IPS-NIHi11 (cell line): ENCODE data around the gene NUP43.
"Not testable (repeated sequence)": the region's sequence is repeated elsewhere in the genome, so short reads cannot be mapped to it uniquely, and the experiment has no call there.

Experiments used
- DNase-seq: peaks from one replicate; pipeline ENCODE4 v3.0.0; 2012; ENCODE audit warnings: mixed read lengths, low spot score

The NUP43 gene

DNA sequence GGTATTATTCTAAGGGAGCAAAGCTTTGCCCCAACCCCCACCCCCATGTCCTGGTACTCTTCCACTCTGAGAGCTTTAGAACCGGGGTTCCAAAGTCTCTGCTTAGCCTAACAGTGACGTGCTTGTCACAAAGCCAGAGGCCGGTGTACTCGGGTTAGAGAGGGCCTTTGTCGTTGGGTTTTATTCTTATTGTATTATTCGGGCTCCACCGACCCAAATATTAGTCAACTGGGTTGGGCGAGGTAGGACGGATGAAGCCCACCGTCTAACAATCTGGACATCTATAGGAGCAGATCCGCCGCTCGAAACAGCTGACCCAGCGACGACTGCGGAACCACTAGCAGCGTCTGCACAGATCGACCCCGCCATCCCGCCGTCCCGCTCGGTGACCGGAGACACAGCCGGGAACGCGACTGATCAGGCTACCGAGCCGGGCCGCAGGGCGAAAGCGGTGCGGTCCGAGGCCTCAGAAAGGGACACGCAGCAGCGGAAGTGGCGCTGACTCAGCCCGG lies 2.8 kb upstream of the NUP43 start:
- not testable (repeated sequence) for DNase-seq

DNA sequence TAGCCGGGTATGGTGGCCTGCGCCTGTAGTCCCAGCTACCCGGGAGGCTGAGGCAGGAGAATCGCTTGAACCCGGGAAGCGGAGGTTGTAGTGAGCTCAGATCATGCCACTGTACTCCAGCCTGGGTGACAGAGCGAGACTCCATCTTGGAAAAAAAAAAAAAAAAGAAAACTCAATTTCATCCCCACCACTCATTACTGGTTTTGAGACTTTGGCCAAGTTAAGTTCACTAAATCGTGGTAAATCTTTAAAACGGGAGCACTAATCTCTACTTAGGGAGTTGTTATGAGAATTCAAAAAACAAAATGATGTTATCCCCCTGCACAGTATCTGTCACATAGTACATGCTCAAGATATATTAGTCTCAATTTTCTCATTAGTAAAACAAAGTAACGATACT lies 1.1 kb downstream of the NUP43 start:
- not testable (repeated sequence) for DNase-seq

DNA sequence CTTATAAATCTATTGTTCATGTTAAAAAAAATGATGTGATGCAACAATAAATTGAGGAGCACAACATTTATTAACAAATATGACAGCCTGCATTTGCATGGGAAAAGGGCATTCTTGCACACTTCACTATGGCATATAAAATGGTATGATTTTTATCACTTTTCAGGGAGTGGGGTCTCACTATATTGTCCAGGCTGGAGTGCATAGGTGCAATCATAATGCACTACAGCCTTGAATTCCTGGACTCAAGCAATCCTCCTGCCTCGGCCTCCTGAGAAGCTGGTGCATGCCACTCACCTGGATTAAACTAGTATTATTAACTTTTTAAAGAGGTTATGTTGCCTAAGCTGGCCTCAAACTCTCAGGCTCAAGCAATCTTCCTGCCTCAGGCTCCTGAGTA lies 11.4 kb downstream of the NUP43 start:
- no peak for DNase-seq

DNA sequence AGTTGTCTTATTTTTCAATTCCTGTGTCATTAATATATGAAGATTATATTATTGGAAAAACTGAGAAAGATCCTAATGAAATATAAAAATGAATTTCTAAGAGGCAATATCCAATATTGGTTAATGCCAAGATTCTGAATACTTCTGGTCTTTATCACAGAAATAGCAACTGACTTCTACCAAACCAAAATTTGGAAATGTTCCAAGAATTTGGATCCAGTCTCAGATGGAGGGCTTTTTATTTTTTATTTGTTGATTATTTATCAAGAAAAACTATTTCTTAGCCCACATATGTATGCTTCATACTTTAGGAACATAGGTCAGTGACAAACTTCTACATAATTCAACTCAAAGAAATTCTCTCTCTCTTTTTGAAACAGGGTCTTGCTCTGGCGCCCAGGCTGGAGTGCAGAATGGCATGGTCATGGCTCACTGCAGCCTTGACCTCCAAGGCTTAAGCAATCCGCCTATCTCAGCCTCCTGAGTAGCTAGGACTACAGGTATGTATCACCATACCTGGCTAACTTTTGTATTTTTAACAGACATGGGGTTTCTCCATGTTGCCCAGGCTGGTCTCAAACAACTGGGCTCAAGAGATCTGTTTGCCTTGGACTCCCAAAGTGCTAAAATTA lies 13.1 kb downstream of the NUP43 start:
- DNase-seq = no peak

DNA sequence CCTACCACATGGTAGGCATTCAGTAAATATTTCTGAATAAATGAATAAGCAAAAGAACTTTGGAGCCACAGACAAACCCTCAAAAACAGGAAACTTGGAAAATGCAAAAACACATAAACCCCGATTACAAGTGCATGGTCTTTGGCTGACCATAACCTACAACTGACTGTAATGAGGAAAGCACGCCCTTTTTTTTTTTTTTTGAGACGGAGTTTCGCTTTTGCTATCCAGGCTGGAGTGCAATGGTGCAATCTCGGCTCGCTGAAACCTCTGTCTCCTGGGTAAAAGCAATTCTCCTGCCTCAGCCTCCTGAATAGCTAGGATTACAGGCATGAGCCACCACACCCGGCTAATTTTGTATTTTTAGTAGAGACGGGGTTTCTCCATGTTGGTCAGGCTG lies 16.5 kb downstream of the NUP43 start:
- no peak for DNase-seq

DNA sequence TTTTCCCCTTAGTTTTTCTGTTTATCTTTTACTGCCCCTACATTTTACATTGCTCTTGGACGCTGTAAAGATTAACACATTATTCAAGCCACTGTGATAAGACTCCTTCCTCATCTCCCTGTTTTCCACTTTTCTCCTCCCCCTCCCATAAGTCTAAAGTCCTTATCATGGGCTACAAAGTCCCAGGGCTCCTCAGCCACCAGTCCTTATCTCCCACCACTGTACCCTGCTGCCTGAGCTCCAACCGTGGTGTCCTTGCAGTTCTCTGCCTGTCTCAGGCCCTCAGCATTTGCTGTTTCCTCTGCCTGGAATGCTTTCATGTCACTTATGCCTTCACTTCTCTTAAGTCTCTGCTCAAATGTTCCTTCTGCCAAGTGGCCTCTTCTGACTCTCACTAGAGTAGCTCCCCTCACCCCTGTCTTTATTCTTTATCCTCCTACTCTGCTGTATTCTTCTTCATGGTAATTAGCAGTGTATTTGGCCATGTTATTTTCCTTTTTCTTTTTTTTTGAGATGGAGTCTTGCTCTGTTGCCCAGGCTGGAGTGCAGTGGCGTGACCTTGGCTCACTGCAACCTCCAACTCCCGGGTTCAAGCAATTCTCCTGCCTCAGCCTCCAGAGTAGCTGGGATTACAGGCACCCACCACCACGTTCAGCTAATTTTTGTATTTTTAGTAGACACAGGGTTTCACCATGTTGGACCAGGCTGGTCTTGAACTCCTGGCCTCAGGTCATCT lies 17.7 kb downstream of the NUP43 start:
- no peak for DNase-seq

DNA sequence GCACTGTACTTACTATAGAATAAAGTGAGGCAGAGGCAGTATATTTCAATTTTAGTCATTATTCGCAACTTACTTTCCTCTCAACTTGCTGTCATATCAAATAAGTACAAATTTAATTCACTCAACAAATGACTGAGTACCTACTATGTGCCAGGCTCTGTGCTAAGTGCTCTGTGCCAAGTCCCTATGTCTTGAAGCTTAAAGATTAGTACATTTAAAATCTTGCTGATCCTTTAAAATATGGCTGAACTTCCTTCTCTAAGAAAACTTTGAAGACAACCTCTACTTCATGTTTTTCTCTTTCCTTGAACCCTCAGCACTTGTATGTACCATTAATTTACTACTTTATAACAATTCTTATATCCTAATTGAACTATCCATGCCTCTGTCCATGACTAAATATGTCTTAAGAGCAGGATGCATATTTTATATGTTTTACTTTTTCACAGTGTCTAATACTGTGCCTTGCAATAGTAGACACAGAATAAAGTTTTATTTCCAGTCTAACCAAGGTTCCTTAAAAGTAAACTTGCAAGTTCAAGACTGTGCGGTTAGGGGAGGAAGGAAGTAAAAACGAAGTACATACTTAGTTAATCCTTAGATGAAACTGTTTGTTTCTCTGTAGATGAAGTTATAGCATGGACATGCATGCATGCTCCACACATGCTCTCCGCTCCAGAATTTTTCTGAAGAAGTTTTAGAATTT lies 18.4 kb downstream of the NUP43 start:
- no peak for DNase-seq

DNA sequence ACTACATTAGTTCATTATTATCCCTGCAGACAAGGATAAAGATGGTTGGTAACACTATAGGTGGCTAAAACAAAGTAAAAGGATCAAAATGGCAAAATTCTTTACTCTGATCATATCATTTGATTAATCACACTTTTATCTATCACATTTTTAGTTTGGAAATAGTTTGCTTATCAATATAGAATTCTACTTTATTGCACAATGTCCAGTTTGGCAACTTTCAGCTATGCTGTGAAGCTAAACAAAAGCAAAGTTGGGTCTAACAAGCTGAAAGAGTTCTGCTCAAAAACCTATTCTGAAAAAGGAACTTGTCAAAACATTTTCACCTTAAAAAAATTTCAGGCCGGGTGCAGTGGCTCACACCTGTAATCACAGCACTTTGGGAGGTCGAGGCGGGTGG lies 20.5 kb downstream of the NUP43 start:
- no peak for DNase-seq

DNA sequence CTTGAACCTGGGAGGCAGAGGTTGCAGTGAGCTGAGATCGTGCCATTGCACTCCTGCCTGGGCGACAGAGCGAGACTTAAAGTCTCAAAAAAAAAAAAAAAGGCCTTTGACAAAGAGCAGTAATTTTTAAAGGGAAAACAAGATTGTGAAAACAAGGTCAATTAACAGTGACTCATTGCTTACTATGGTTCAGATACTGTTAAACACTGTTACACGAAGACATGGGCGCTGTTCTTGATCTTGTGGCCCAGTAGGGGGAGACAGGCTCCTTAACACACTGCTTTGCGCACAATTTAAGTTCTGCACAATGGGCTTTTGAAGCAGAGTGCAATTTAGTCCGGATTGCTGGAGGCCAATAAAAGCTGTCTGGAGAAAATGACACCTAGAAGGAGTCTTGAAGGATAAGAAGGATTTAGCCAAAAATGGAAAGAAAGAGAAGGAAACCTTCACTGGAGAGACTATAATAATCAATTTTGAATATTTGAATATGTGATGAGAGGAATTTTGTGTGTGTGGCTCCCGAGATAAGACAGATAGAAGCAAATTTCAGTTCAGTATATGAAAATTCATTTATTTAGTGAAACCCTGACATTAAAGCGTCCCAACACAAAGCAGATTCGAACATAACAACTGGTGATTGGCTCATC lies 22.4 kb downstream of the NUP43 start:
- DNase-seq = peak; percentile 43

DNA sequence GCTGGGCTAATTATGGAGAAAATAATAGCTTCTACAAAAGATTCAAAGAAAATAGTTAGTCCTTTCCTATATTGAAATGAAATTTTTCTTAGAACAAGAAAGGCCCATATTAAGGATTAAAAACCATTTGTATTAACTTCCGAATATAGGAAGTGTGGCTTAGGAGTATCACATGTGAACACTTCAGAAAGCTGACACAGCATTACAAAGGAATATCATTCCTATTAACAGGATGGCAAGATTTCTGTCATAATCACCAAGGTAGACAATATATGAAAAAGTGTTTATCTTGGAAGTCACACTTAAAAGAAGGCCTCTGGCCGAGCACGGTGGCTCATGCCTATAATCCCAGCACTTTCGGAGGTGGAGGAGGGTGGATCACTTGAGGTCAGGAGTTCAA lies 23.1 kb downstream of the NUP43 start:
- DNase-seq = no peak

DNA sequence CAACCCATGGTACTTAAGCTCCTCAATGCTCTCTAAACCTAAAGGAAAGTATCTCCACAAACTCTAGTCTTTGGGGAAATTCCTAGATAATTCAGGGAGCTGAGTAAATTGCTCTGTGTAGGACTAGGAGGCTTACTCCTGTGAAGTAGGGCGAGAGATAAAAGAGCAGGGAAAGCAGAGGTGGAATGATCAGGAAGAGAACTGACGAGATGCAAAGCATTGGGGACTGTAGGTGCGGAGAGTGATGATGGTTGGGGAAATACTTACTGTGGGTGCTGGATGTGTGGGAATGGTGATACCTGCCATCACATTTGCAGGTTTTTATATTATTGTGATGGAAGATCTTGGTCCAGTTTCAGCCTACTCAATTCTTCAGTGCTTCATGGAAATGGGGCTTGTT lies 26.8 kb downstream of the NUP43 start:
- no peak for DNase-seq

DNA sequence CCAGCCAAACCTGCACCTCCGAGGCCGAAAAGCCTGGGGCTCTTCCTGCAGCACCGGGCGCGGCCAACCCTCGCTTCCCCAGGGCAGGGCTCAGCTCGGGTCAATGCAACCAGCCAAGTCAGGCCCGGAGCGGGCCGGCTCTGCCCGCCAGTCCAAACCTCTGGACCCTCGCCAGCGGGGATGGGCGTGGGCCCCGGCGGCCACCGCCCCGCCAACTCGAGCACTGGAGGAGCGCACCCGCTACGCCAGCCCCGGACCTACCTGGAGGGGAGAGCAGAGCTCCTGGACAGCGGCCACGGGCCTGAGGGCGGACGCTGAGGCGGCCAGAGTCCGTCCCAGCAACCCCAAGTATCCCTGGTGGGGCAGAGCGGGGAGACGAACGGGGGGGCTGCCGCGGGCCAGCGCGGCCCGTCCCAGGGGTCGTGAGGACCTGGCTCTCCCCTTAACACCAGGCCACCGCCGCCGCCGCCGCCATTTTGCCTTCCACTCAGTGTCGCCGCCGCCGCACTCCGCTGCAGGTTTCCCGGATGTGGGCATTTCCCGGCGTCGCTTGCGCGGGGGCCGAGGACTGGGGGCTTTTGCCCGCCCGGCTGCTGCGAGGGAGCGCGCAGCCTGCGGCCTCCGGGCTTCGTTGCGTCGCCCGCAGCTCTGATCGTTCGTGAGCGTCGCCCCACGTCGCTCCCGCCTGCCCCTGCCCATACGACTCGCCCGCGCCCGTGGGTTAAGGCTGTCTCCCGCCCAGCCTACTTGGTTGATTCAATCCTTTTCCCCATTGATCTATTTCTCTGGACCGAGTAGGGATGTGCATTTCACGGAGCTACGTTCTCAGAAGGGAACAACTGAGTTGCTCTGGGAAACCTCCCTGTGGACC lies 28.5 kb downstream of the NUP43 start, which contains the start of gene LATS1:
Gene LATS1, minus strand, starts transcription at position 514 of the 871 bp plus-strand sequence. CDS start 15,975 bp downstream, outside the sequence.
- DNase-seq = peak; percentile 91

DNA sequence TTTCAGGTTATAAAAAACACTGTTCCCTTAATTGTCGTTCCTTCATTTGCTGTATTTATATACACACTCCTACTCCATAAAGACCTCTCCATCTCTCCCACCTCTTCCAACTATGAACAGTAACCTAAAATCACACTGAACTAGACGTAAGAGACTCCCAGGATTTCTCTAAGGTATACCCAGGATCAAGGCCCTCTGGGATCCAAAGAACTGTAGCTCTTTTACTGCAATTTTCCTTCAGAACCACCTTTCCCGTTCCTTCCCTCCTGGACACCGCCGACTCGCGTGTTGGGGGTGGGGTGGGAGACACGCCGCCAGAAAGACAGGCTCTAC lies 29.1 kb downstream of the NUP43 start:
- DNase-seq = no peak

DNA sequence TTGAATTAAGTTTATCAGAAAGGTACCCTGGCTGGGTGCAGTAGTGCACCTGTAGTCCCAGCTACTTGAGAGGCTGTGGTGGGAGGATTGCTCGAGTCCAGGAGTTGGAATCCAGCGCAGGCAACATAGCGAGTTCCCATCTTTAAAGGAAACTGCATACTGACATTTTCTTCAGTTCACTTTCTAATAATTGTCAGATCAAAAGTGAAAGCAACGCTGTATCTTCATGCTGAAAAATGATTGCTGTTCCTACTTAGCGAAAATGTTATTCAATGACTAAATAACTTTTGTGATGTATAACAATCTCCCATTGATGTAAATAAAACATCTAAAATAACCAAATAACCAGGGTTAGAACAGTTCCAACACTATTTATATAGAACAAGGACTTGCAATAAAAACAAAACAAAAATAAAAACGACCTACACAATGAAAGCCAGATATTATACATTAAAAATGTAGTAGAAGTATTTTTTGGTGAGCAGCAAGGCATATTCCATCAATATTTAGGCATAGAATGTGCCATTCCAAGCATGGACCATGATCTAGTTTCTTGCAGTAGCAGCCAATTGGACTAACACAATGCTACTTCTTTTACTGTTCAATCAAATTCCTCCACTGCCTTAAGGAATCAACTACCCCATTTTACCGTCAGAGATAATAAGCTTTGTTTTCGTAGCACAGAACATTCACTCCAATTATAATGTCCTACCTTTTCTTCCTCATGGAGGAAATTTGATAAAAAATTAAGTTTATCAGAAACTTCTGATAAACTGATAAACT lies 30.0 kb downstream of the NUP43 start:
- DNase-seq = peak; percentile 16

DNA sequence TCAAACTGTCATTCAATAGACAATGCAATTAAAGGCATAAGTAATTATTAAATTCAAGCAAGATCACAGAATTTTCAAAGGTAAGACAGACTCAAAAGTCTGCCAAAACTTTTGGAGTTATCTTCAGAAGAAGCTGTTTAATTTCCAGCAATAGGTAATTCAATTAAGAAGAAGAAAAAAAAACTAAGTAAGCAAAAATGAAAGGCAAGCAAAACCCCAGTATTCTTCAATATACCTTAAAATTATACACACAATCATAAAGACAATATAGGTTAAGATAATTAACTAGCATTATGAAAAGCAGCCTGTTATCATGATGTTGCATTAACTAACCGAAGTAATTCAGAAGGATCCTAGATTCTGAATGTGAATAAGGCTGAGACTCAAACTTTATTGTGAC lies 31.9 kb downstream of the NUP43 start:
- DNase-seq = no peak

DNA sequence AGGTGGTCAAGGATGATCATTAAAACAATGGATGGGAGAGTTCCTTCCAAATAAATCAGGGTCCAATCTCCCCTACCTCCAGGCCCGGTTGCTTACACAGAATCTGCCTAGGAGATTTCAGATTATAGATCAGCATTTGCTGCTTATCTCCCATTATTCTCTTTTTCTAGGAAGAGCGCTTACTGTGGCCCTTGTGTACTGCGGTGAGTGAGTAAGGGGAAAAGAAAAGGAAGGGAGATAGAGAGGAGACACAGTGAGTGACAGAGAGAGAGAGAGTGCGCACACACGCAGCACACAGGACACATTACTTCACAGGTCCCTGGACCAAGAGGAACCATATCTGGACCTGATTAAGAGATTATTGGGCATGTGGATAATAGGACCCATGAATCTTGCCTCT lies 34.6 kb downstream of the NUP43 start:
- DNase-seq = no peak

DNA sequence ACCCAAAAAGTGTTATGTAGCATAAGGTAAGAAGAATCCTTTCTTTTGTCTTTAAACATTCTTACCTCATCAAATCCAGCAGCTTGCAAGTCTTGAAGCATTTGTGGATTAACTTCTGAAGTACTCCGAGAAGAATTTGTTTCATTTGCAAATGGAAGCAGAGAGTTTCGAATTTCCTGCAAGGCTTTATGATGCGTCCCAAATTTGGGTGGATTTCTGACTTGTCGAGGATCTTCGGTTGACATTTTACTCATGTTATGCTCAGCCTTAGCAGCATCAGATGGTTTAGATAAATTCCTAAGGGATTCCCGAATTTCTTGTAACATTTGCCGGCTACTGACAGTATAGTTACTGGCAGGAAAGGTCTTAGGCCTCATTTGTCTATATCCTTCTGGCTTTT lies 44.6 kb downstream of the NUP43 start:
- peak; percentile 15 for DNase-seq

DNA sequence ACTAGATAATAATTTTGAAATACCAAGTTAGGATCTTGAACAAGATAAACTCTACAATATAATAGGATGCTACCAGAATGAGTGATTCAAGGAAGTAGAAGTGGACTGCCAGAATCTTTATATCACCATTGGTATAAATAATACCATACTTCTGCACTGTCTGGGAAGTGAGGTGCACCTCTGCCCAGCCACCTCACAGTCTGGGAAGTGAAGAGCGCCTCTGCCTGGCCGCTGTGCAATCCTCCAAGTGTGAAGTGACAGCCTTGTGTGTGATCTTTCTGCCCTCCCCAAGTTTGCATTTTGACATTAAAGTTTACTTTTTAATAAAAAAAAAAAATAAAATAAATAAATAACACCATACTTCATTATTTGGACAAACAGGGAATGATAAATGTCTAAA lies 47.2 kb downstream of the NUP43 start:
- DNase-seq = no peak

DNA sequence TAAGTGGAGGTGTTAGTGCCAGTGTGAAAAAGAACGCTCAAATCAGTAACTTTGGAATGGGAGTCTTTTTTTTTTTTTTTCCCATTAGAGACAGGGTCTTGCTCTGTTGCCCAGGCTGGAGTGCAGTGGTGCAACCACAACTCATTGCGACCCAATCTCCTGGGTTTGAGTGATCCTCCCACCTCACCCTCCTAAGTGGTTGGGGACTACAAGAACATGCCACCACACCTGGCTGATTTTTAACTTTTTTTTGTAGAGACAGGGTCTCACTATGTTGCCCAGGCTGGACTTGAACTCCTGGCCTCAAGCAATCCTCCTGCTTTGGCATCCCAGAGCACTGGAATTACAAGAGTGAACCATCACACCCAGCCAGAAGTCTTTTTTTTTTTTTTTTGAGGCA lies 48.2 kb downstream of the NUP43 start:
- DNase-seq = no peak

DNA sequence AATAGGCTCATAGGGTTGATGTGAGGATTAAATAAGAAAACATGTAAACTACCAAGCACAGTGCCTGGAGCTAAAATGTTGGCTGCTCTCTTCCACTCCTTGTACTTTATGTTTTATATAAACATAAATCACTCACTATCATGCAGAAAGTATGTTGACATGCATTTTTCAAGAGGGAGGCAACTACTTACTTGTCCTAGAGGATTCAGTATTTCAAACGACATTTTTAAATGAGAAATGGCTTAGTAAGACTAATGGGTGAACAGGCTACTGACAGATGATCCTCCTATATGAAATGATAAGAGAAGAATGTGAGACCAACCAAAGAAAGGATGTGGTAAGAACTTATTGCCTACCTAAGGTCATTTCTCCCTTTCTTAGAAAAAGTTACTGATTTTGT lies 49.4 kb downstream of the NUP43 start:
- no peak for DNase-seq

DNA sequence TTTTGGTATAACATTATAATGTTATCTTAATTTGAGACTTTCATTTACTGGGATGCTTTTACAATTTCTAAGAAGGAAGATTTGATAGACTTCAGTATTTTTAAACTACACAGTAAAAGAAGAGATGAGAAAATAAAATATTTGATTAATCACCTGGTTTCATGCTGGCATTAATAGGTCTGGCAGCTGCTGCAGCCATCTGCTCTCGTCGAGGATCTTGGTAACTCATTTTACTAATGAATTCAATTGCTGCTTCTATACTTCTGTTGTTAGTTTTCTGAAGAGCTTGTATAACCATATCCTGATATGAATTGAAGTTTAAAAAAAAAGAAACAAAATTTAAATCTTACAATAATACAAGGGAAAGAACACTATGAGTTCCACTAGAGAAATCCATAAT lies 51.4 kb downstream of the NUP43 start:
- DNase-seq = no peak
